CD14-positive monocyte (primary cell): ENCODE data around the gene RACK1. TPM values are rescaled to one million over a fixed set of nuclear protein-coding genes. Genes with fewer than 3 reads are reported as not detected.

Experiments
- DNase-seq, 3 donors: peaks; one replicate each; pipeline ENCODE4 v3.0.0-alpha.2; 2011 to 2022
- H2AFZ ChIP-seq: 2 replicates; pipeline ENCODE4 v1.6.0; 2012; ENCODE audit warnings: mild to moderate bottlenecking, low read depth, low read length, inconsistent platforms; ENCODE audit not compliant: insufficient read depth, poor library complexity, severe bottlenecking
- H3K27ac ChIP-seq, 2 donors: 1 replicate in 1 of 2; 2 replicates in 1 of 2; pipeline ENCODE4 v1.5.1; 2012 to 2013; ENCODE audit warnings: low read length in 2 of 2, control low read depth in 1 of 2, inconsistent platforms in 1 of 2, low read depth in 1 of 2, mild to moderate bottlenecking in 1 of 2
- H3K27me3 ChIP-seq, 2 donors: one replicate each; pipeline versions ENCODE4 v1.6.0 to v1.6.1; 2011 to 2013; ENCODE audit warnings: low read length in 2 of 2; ENCODE audit not compliant: control insufficient read depth in 2 of 2, insufficient read depth in 2 of 2
- H3K36me3 ChIP-seq, 2 donors: replicated peaks in 1 of 2; 1 replicate in 1 of 2; 2 replicates in 1 of 2; pipeline versions ENCODE4 v1.5.1 to v1.6.1; 2012 to 2013; ENCODE audit warnings: low read length in 2 of 2, control low read depth in 1 of 2, inconsistent platforms in 1 of 2, mild to moderate bottlenecking in 1 of 2; ENCODE audit not compliant: insufficient read depth in 2 of 2, control insufficient read depth in 1 of 2
- H3K4me1 ChIP-seq, 2 donors: 1 replicate in 1 of 2; 2 replicates in 1 of 2; pipeline versions ENCODE4 v1.5.1 to v1.6.1; 2012 to 2013; ENCODE audit warnings: low read length in 2 of 2, control low read depth in 1 of 2, inconsistent platforms in 1 of 2, mild to moderate bottlenecking in 1 of 2, moderate library complexity in 1 of 2; ENCODE audit not compliant: insufficient read depth in 2 of 2, control insufficient read depth in 1 of 2
- H3K4me2 ChIP-seq: replicated peaks from 2 replicates; pipeline ENCODE3; 2012; ENCODE audit warnings: low read length, moderate library complexity, mild to moderate bottlenecking; ENCODE audit not compliant: poor library complexity, severe bottlenecking; ENCODE audit errors: extremely low read depth
- H3K4me3 ChIP-seq, 3 experiments: fragments of 200-600 bp in 1 of 3; sonication (generic) in 1 of 3; replicated peaks in 1 of 3; 1 replicate in 2 of 3; 2 replicates in 1 of 3; pipeline ENCODE4 v1.5.1; 2011 to 2013; ENCODE audit warnings: low read length in 3 of 3, mild to moderate bottlenecking in 3 of 3, control low read depth in 2 of 3, low read depth in 2 of 3, inconsistent platforms in 1 of 3, moderate library complexity in 1 of 3
- H3K79me2 ChIP-seq: 2 replicates; pipeline ENCODE4 v1.6.0; 2012; ENCODE audit warnings: mild to moderate bottlenecking, control low read depth, inconsistent platforms, low read length, moderate library complexity; ENCODE audit not compliant: insufficient read depth
- H3K9ac ChIP-seq: 2 replicates; pipeline ENCODE4 v1.6.0; 2017; ENCODE audit warnings: low read length, mild to moderate bottlenecking; ENCODE audit not compliant: insufficient read depth, poor library complexity, severe bottlenecking
- H3K9me3 ChIP-seq, 2 donors: replicated peaks in 1 of 2; 1 replicate in 1 of 2; 2 replicates in 1 of 2; pipeline versions ENCODE4 v1.5.1 to v1.6.1; 2012 to 2013; ENCODE audit warnings: low read length in 2 of 2, control low read depth in 1 of 2; ENCODE audit not compliant: control insufficient read depth in 1 of 2, insufficient read depth in 1 of 2
- H4K20me1 ChIP-seq: 2 replicates; pipeline ENCODE4 v1.6.0; 2012; ENCODE audit warnings: mild to moderate bottlenecking, low read length, control low read depth, moderate library complexity; ENCODE audit not compliant: insufficient read depth
- H3K27ac Mint-ChIP-seq, 7 donors: one replicate each; pipeline ENCODE4 v1.8.0; 2020; ENCODE audit warnings: mild to moderate bottlenecking in 7 of 7, mixed read lengths in 7 of 7, moderate library complexity in 6 of 7, inconsistent platforms in 2 of 7
- H3K27me3 Mint-ChIP-seq, 3 donors: one replicate each; pipeline ENCODE4 v1.8.0; 2021 to 2022; ENCODE audit warnings: low read depth in 3 of 3, mild to moderate bottlenecking in 3 of 3, mixed read lengths in 3 of 3, moderate library complexity in 3 of 3, inconsistent platforms in 1 of 3
- H3K36me3 Mint-ChIP-seq, 2 donors: one replicate each; pipeline ENCODE4 v1.8.0; 2020; ENCODE audit warnings: mixed read lengths in 2 of 2, inconsistent platforms in 1 of 2, mild to moderate bottlenecking in 1 of 2
- H3K4me1 Mint-ChIP-seq: one replicate; pipeline ENCODE4 v1.8.0; 2020; ENCODE audit warnings: mild to moderate bottlenecking, mixed read lengths
- H3K4me3 Mint-ChIP-seq, 2 donors: one replicate each; pipeline ENCODE4 v1.8.0; 2020; ENCODE audit warnings: mild to moderate bottlenecking in 2 of 2, mixed read lengths in 2 of 2, moderate library complexity in 1 of 2
- H3K9me3 Mint-ChIP-seq, 7 donors: one replicate each; pipeline ENCODE4 v1.8.0; 2020 to 2022; ENCODE audit warnings: mixed read lengths in 7 of 7, mild to moderate bottlenecking in 6 of 7, moderate library complexity in 6 of 7, inconsistent platforms in 2 of 7
- CTCF ChIP-seq: fragments of 200-600 bp; IDR thresholded peaks from one replicate; pipeline ENCODE4 v1.8.0; 2022; ENCODE audit warnings: antibody characterized with exemption, mild to moderate bottlenecking
- WGBS: methylation state at CpG from one replicate; pipeline ENCODE4 v1.1.5; 2013; ENCODE audit warnings: missing lambda C conversion rate; ENCODE audit not compliant: insufficient coverage; 5-methylcytosine and 5-hydroxymethylcytosine counted together
- intact Hi-C, 2 donors: fragments of 100-400 bp; cut with micrococcal nuclease; formaldehyde crosslinking; loops; one replicate each; pipeline versions ENCODE4 v1.15.0 to v1.15.1; 2023
- polyA plus RNA-seq, 3 donors: library from polyadenylated mRNA; depleted of rRNA in 1 of 3; unstranded in 2 of 3; stranded (reverse) in 1 of 3; fragments of 300-500 nt in 2 of 3; fragments of >200 nt in 1 of 3; fragmentation: Illumina TruSeq in 2 of 3; gene quantifications; 1 replicate in 2 of 3; 2 replicates in 1 of 3; pipeline ENCODE4 v1.2.3, GENCODE V29; 2012 to 2021

RACK1 gene
- polyA plus RNA-seq, 3 donors = 1,150 to 2,356 (median 1,195) TPM

DNA sequence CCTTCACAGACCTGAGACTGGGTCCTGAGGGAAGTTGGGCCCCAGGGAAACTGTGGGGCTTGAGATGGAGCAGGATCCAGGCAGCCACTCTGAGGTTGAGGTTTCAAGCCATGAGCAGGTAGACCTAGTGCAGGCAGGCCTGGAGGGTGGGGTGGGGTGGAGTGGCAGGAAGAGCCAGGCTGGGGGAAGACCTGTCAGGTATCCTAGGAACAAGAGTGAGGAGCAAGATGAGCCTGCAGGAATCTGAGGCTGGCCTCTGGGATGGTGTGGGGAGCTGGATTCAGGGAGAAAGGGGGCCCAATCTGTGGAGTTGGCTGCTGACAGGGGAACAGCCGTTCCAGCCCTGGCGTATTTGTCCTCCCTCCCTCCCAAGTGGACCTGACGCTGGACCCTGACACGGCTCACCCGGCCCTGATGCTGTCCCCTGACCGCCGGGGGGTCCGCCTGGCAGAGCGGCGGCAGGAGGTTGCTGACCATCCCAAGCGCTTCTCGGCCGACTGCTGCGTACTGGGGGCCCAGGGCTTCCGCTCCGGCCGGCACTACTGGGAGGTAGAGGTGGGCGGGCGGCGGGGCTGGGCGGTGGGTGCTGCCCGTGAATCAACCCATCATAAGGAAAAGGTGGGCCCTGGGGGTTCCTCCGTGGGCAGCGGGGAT lies 9.8 kb downstream of the RACK1 start:
- H3K9me3 Mint-ChIP-seq = peaks cover 0 to 1% (median 0%) of the 10 kb centered on the region in 7 donors
- peak overlapping the region in 2 of 7 donors; percentile 17 to 30 for H3K27ac Mint-ChIP-seq
- TF ChIP-seq CTCF = no peak
- H3K36me3 Mint-ChIP-seq = peaks cover 82 to 92% of the 10 kb centered on the region in 2 donors
- Histone ChIP-seq H4K20me1 (peaks cover 51% of the 10 kb centered on the region), H3K79me2 (peaks cover 8% of the 10 kb centered on the region), H3K4me2 (no peak overlapping the region), H2AFZ (no peak overlapping the region), H3K9ac (no peak overlapping the region), H3K9me3 (no peaks in the 10 kb centered on the region), H3K27me3 (no peaks in the 10 kb centered on the region), H3K36me3 (peaks cover 60 to 94% of the 10 kb centered on the region in 2 donors), H3K4me3 (no peak overlapping the region), H3K4me1 (no peaks in the 10 kb centered on the region), H3K27ac (peak overlapping the region in 1 of 2 donors; percentile 26)
- H3K27me3 Mint-ChIP-seq = peaks cover 0 to 2% (median 0%) of the 10 kb centered on the region in 3 donors
- H3K4me3 Mint-ChIP-seq = no peak overlapping the region
- 75% methylated on average over 2 of the region's 24 CpGs for WGBS
- intact Hi-C loops = no loop called here
- no peak for DNase-seq
- H3K4me1 Mint-ChIP-seq = peaks cover 6% of the 10 kb centered on the region

- Histone ChIP-seq H4K20me1 (peaks cover 44% of the 10 kb centered on the region), H3K4me2 (no peak overlapping the region), H2AFZ (no peak overlapping the region), H3K9me3 (no peaks in the 10 kb centered on the region), H3K9ac (no peak overlapping the region), H3K27me3 (no peaks in the 10 kb centered on the region), H3K36me3 (peaks cover 53 to 87% of the 10 kb centered on the region in 2 donors), H3K4me1 (no peaks in the 10 kb centered on the region), H3K4me3 (no peak overlapping the region), H3K79me2 (peaks cover 4% of the 10 kb centered on the region), H3K27ac (peak overlapping the region in 1 of 2 donors; percentile 26)
- Mint-ChIP-seq H3K27ac (peak overlapping the region in 6 of 7 donors; percentile 30 to 70 (median 48)), H3K36me3 (peaks cover 75 to 91% of the 10 kb centered on the region in 2 donors), H3K27me3 (no peaks in the 10 kb centered on the region), H3K9me3 (peaks cover 0 to under 1% (median 0%) of the 10 kb centered on the region in 7 donors), H3K4me1 (peaks cover 5% of the 10 kb centered on the region), H3K4me3 (no peak overlapping the region)
- intact Hi-C loops = no loop called here
- no peak for DNase-seq
- no peak for TF ChIP-seq CTCF
- WGBS = 96% methylated on average over 9 of the region's 16 CpGs
Observed at GRCh38 chr5:181233088-181233800, 10.5 kb downstream of the RACK1 start.
